Subcutaneous abdominal adipose tissue (tissue), 5 donors: ENCODE measurements around the gene KLF9.

Experiments used
- H3K27ac ChIP-seq: one replicate; pipeline ENCODE4 v1.7.0; 2013; ENCODE audit warnings: low read depth, mild to moderate bottlenecking, inconsistent platforms, low read length, moderate library complexity
- H3K27me3 ChIP-seq, 5 donors: one replicate each; pipeline ENCODE4 v1.7.0; 2013; ENCODE audit warnings: low read length in 5 of 5, inconsistent platforms in 1 of 5; ENCODE audit not compliant: control insufficient read depth in 5 of 5, insufficient read depth in 4 of 5
- H3K36me3 ChIP-seq, 5 donors: one replicate each; pipeline ENCODE4 v1.7.0; 2013; ENCODE audit warnings: low read length in 5 of 5; ENCODE audit not compliant: control insufficient read depth in 5 of 5, insufficient read depth in 5 of 5
- H3K4me1 ChIP-seq, 5 donors: one replicate each; pipeline ENCODE4 v1.7.0; 2013; ENCODE audit warnings: low read length in 5 of 5, mild to moderate bottlenecking in 3 of 5, moderate library complexity in 1 of 5; ENCODE audit not compliant: control insufficient read depth in 5 of 5, insufficient read depth in 5 of 5
- H3K4me3 ChIP-seq, 5 donors: one replicate each; pipeline ENCODE4 v1.7.0; 2013; ENCODE audit warnings: low read length in 5 of 5, low read depth in 1 of 5
- H3K9ac ChIP-seq, 5 donors: one replicate each; pipeline ENCODE4 v1.7.0; 2013; ENCODE audit warnings: low read length in 5 of 5, mild to moderate bottlenecking in 4 of 5, moderate library complexity in 3 of 5
- H3K9me3 ChIP-seq, 5 donors: one replicate each; pipeline ENCODE4 v1.7.0; 2013; ENCODE audit warnings: low read length in 5 of 5; ENCODE audit not compliant: control insufficient read depth in 5 of 5
- donor health status: healthy.
- donor health status: healthy.
- donor health status: healthy.
- donor health status: healthy.
- donor health status: healthy.

KLF9 gene

DNA sequence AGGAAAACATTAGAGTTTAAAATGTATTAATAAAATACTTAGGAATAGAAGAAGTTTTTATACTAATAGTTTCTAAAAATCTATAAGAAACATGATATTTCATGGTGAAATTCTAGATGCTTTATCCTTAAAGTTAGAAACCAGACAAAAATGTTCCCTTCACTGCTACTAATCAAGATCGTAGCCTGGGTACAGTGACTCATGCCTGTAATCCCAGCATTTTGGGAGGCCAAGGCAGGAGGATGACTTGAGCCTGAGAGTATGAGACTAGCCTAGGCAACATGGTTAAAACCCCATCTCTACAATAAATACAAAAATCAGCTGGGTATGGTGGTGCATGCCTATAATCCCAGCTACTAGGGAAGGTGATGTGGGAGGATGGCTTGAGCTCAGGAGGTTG lies 30.4 kb upstream of the KLF9 start:
- Histone ChIP-seq H3K9me3 (no peaks in the 10 kb centered on the region), H3K27ac (no peak overlapping the region), H3K4me3 (no peak overlapping the region), H3K27me3 (no peaks in the 10 kb centered on the region), H3K4me1 (peaks cover 0 to 6% (median 2%) of the 10 kb centered on the region in 5 donors), H3K9ac (no peak overlapping the region), H3K36me3 (no peaks in the 10 kb centered on the region)

- Histone ChIP-seq H3K4me1 (peaks cover 0 to 16% (median 0%) of the 10 kb centered on the region in 5 donors), H3K9me3 (no peaks in the 10 kb centered on the region), H3K27ac (no peak overlapping the region), H3K36me3 (no peaks in the 10 kb centered on the region), H3K27me3 (no peaks in the 10 kb centered on the region), H3K9ac (no peak overlapping the region), H3K4me3 (no peak overlapping the region)
Observed at GRCh38 chr9:70442328-70442848, 27.9 kb upstream of the KLF9 start.

DNA sequence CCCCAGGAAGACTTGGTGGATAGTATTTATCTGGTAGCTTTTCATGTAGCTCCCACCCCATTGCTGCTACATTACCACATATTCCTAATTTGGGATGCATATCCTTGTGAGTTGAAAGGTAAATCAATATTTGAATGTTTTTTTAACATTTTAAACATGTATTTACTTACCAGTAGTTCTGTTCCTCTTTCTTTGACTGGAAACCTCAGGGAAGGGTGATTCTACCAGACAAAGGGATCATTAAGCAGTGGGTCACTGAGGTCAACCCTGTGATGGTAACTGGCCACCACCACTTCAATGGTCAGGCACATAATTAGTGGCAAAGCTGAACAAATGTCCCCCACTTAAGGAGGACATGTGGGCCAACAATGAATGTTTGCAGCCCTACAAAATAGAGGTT lies 27.2 kb upstream of the KLF9 start:
- Histone ChIP-seq H3K9ac (no peak overlapping the region), H3K9me3 (no peaks in the 10 kb centered on the region), H3K27me3 (no peaks in the 10 kb centered on the region), H3K4me1 (peaks cover 0 to 21% (median 0%) of the 10 kb centered on the region in 5 donors), H3K27ac (no peak overlapping the region), H3K36me3 (no peaks in the 10 kb centered on the region), H3K4me3 (no peak overlapping the region)

- no peak overlapping the region for H3K9ac ChIP-seq
Observed at GRCh38 chr9:70439991-70440706, 25.7 kb upstream of the KLF9 start.

GRCh38 chr9:70438341-70438928 lies 24.0 kb upstream of the KLF9 start:
- no peaks in the 10 kb centered on the region for H3K27me3 ChIP-seq
- H3K27ac ChIP-seq: no peak overlapping the region
- H3K4me3 ChIP-seq: no peak overlapping the region
- H3K4me1 ChIP-seq: peaks cover 0 to 34% (median 4%) of the 10 kb centered on the region in 5 donors
- no peaks in the 10 kb centered on the region for H3K9me3 ChIP-seq
- no peaks in the 10 kb centered on the region for H3K36me3 ChIP-seq
- no peak overlapping the region for H3K9ac ChIP-seq

More at GRCh38 chr9:70439991-70440706, 25.7 kb upstream of the KLF9 start:
- no peaks in the 10 kb centered on the region for H3K36me3 ChIP-seq
- H3K4me1 ChIP-seq: peaks cover 0 to 34% (median 4%) of the 10 kb centered on the region in 5 donors
- H3K27me3 ChIP-seq: no peaks in the 10 kb centered on the region
- no peak overlapping the region for H3K4me3 ChIP-seq
- no peak overlapping the region for H3K27ac ChIP-seq
- no peaks in the 10 kb centered on the region for H3K9me3 ChIP-seq

- Histone ChIP-seq H3K36me3 (no peaks in the 10 kb centered on the region), H3K27me3 (no peaks in the 10 kb centered on the region), H3K9me3 (peaks cover 0 to 3% (median 0%) of the 10 kb centered on the region in 5 donors), H3K27ac (no peak overlapping the region), H3K9ac (no peak overlapping the region), H3K4me1 (peaks cover 0 to 34% (median 4%) of the 10 kb centered on the region in 5 donors), H3K4me3 (no peak overlapping the region)
Observed at GRCh38 chr9:70435948-70436347, 21.5 kb upstream of the KLF9 start.

- H3K27ac ChIP-seq: no peak overlapping the region
- no peak overlapping the region for H3K9ac ChIP-seq
- no peaks in the 10 kb centered on the region for H3K36me3 ChIP-seq
- H3K9me3 ChIP-seq: peaks cover 0 to 3% (median 0%) of the 10 kb centered on the region in 5 donors
- H3K4me1 ChIP-seq: peaks cover 0 to 13% (median 0%) of the 10 kb centered on the region in 5 donors
- no peak overlapping the region for H3K4me3 ChIP-seq
- no peaks in the 10 kb centered on the region for H3K27me3 ChIP-seq
Observed at GRCh38 chr9:70429899-70430298, 15.4 kb upstream of the KLF9 start.

DNA sequence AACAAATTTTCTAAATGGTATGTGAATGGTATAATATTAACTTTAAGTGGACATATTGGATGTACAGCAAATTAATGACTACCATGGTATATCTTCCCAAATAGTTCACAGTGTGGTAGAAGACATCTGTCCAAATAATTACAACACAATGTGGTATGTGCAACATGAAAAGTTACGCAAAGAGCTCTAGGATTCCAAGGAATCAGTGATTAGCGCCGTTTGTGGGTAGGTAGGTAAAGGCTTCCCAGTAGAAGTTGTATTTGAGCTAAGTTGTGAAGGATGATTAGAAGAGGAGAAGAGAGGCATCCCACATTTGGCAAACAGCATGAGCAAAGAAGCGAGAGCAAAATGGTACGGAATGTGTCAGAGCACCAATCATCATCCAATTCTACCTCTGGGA lies 14.3 kb upstream of the KLF9 start:
- Histone ChIP-seq H3K4me1 (peaks cover 0 to 13% (median 0%) of the 10 kb centered on the region in 5 donors), H3K9me3 (peaks cover 0 to 3% (median 0%) of the 10 kb centered on the region in 5 donors), H3K9ac (no peak overlapping the region), H3K4me3 (no peak overlapping the region), H3K27me3 (no peaks in the 10 kb centered on the region), H3K36me3 (no peaks in the 10 kb centered on the region), H3K27ac (no peak overlapping the region)

- Histone ChIP-seq H3K4me1 (peaks cover 2 to 13% (median 4%) of the 10 kb centered on the region in 5 donors), H3K27ac (no peak overlapping the region), H3K9me3 (peaks cover 0 to 3% (median 0%) of the 10 kb centered on the region in 5 donors), H3K27me3 (no peaks in the 10 kb centered on the region), H3K4me3 (no peak overlapping the region), H3K9ac (no peak overlapping the region), H3K36me3 (no peaks in the 10 kb centered on the region)
Observed at GRCh38 chr9:70427161-70427945, 12.9 kb upstream of the KLF9 start.

GRCh38 chr9:70425192-70425591 lies 10.7 kb upstream of the KLF9 start:
- Histone ChIP-seq H3K9me3 (no peaks in the 10 kb centered on the region), H3K27ac (no peak overlapping the region), H3K36me3 (no peaks in the 10 kb centered on the region), H3K9ac (no peak overlapping the region), H3K4me3 (no peak overlapping the region), H3K4me1 (peaks cover 10 to 27% (median 22%) of the 10 kb centered on the region in 5 donors), H3K27me3 (no peaks in the 10 kb centered on the region)
